Neural progenitor cell (in vitro differentiated cells): ENCODE results near the gene MT2A. TPM values are rescaled to one million over a fixed set of nuclear protein-coding genes. Genes with fewer than 3 reads are reported as not detected.

ENCODE experiments used
- DNase-seq: peaks from one replicate; pipeline ENCODE4 v3.0.0-alpha.2; 2016; ENCODE audit warnings: low spot score
- H2AFZ ChIP-seq: fragments of 200-600 bp; sonication (generic); replicated peaks from 2 replicates; pipeline ENCODE4 v1.6.1; 2016; ENCODE audit warnings: antibody characterized with exemption
- H3F3A ChIP-seq: fragments of 200-600 bp; sonication (generic); 2 replicates; pipeline ENCODE4 v1.6.1; 2016; ENCODE audit warnings: antibody characterized with exemption, low read depth
- H3K27ac ChIP-seq: fragments of 200-600 bp; sonication (generic); 2 replicates; pipeline ENCODE4 v1.5.1; 2016; ENCODE audit warnings: mild to moderate bottlenecking
- H3K27me3 ChIP-seq: fragments of 200-600 bp; sonication (generic); 2 replicates; pipeline ENCODE4 v1.6.1; 2016; ENCODE audit warnings: mild to moderate bottlenecking, moderate library complexity
- H3K36me3 ChIP-seq: fragments of 200-600 bp; sonication (generic); 2 replicates; pipeline ENCODE4 v1.5.1; 2016
- H3K4me1 ChIP-seq: fragments of 200-600 bp; sonication (generic); 2 replicates; pipeline ENCODE4 v1.6.1; 2016; ENCODE audit warnings: mixed run types
- H3K4me2 ChIP-seq: fragments of 200-600 bp; sonication (generic); 2 replicates; pipeline ENCODE4 v1.6.1; 2016
- H3K4me3 ChIP-seq: fragments of 200-600 bp; sonication (generic); 2 replicates; pipeline ENCODE4 v1.5.1; 2016
- H3K79me2 ChIP-seq: fragments of 200-600 bp; sonication (generic); 2 replicates; pipeline ENCODE4 v1.6.1; 2016; ENCODE audit warnings: low read depth
- H3K9ac ChIP-seq: fragments of 200-600 bp; sonication (generic); 2 replicates; pipeline ENCODE4 v1.6.1; 2016
- H3K9me3 ChIP-seq: fragments of 200-600 bp; sonication (generic); 2 replicates; pipeline ENCODE4 v1.5.1; 2016; ENCODE audit warnings: low read depth
- H4K20me1 ChIP-seq: fragments of 200-600 bp; sonication (generic); 2 replicates; pipeline ENCODE4 v1.6.1; 2016; ENCODE audit warnings: low read depth
- H3K27ac Mint-ChIP-seq: 3 replicates; pipeline ENCODE4 v1.8.0; 2021; ENCODE audit warnings: mixed read lengths
- H3K27me3 Mint-ChIP-seq: 2 replicates; pipeline ENCODE4 v1.8.0; 2022; ENCODE audit warnings: low read depth, mild to moderate bottlenecking, inconsistent platforms, moderate library complexity, mixed read lengths; ENCODE audit not compliant: insufficient read depth
- H3K36me3 Mint-ChIP-seq: 3 replicates; pipeline ENCODE4 v1.8.0; 2021; ENCODE audit warnings: mixed read lengths
- H3K4me1 Mint-ChIP-seq: 3 replicates; pipeline ENCODE4 v1.8.0; 2021; ENCODE audit warnings: mixed read lengths
- H3K4me3 Mint-ChIP-seq: 3 replicates; pipeline ENCODE4 v1.8.0; 2021; ENCODE audit warnings: mild to moderate bottlenecking, moderate library complexity, mixed read lengths
- H3K9me3 Mint-ChIP-seq: 3 replicates; pipeline ENCODE4 v1.8.0; 2020; ENCODE audit warnings: mixed read lengths
- EZH2 ChIP-seq: fragments of 200-600 bp; sonication (generic); IDR thresholded peaks from 2 replicates; pipeline ENCODE4 v1.6.1; 2017; ENCODE audit warnings: antibody characterized with exemption, mild to moderate bottlenecking, moderate library complexity
- EZH2phosphoT487 ChIP-seq: fragments of 200-600 bp; sonication (generic); IDR thresholded peaks from 2 replicates; pipeline ENCODE4 v1.6.1; 2017; ENCODE audit warnings: antibody characterized with exemption
- total RNA-seq: library from RNA; depleted of rRNA; stranded (reverse); fragments of >200 nt; gene quantifications from 2 replicates; pipeline ENCODE4 v1.2.3, GENCODE V29; 2015; ENCODE audit warnings: low replicate concordance
- TF ChIP-seq, protein P1 (sequence below): fragments of 200-600 bp; sonication (generic); IDR thresholded peaks from 2 replicates; pipeline ENCODE4 v1.5.1; 2017; ENCODE audit warnings: antibody characterized with exemption, mild to moderate bottlenecking

The MT2A gene
- total RNA-seq, 1 donor from 2014 or later = not detected

DNA sequence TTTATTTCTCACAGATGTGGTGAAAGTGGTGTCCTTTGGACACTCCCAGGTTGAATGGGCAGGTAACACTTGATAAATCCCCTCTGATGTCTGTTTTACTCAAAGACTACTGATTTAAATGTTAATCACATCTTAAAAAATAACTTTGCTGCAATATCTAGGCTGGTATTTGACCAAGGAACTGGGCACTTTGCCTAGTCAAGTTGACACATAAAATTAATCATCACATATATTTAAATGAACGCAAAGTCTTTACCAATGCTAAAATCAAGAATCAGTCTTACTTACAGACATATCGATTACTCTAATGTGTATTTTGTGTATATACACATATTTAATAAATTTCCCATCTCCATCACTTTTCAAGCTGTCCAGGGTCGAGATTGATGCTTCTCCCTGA is 7.0 kb downstream of the MT2A start:
- Histone ChIP-seq H3K9me3 (no peaks in the 10 kb centered on the region), H3K27me3 (peaks cover 100% of the 10 kb centered on the region), H4K20me1 (peaks cover 19% of the 10 kb centered on the region), H3K79me2 (no peaks in the 10 kb centered on the region), H3K9ac (no peak overlapping the region), H3K27ac (no peak overlapping the region), H3F3A (no peaks in the 10 kb centered on the region), H3K4me2 (no peak overlapping the region), H3K4me3 (no peak overlapping the region), H3K36me3 (no peaks in the 10 kb centered on the region), H2AFZ (no peak overlapping the region), H3K4me1 (peaks cover 8% of the 10 kb centered on the region)
- H3K27me3 Mint-ChIP-seq = peaks cover 52% of the 10 kb centered on the region
- no peak overlapping the region for H3K27ac Mint-ChIP-seq
- peaks cover 1% of the 10 kb centered on the region for H3K36me3 Mint-ChIP-seq
- H3K4me3 Mint-ChIP-seq = no peak overlapping the region
- DNase-seq = no peak
- TF ChIP-seq, protein P1, sequence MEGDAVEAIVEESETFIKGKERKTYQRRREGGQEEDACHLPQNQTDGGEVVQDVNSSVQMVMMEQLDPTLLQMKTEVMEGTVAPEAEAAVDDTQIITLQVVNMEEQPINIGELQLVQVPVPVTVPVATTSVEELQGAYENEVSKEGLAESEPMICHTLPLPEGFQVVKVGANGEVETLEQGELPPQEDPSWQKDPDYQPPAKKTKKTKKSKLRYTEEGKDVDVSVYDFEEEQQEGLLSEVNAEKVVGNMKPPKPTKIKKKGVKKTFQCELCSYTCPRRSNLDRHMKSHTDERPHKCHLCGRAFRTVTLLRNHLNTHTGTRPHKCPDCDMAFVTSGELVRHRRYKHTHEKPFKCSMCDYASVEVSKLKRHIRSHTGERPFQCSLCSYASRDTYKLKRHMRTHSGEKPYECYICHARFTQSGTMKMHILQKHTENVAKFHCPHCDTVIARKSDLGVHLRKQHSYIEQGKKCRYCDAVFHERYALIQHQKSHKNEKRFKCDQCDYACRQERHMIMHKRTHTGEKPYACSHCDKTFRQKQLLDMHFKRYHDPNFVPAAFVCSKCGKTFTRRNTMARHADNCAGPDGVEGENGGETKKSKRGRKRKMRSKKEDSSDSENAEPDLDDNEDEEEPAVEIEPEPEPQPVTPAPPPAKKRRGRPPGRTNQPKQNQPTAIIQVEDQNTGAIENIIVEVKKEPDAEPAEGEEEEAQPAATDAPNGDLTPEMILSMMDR = no peak
- TF ChIP-seq EZH2 (no peak), EZH2phosphoT487 (no peak)
- peaks cover 2% of the 10 kb centered on the region for H3K9me3 Mint-ChIP-seq
- peaks cover 23% of the 10 kb centered on the region for H3K4me1 Mint-ChIP-seq

DNA sequence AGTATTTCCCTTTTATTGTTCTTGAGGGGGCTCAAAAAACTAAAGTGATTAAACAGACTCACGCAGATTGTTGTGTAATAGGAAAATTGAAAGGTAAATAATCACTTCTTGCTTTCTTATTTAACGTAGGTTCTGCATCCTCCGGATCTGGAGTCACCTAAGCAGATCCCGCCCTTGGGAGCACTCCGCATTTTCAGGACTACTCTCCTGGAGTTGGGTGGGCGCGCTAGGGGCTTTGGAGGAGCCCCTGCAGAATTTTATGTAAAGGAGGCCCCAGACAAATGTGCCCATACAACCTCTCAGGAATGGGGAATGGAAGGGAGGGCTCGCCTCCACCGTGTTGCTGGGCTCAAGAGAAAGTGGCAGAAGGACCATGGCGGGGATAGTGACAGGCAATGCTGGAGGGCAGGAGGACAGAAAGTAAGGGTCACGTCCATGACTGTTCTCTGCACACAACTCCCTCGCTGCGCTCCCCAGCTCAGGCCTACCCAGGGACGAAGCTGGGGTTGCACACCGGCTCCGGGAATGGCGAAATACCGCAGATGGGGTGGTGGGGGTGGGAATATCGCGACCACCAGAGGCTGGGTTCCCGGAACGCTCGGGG is 8.3 kb downstream of the MT2A start:
- Histone ChIP-seq H3K79me2 (no peaks in the 10 kb centered on the region), H3K27ac (no peak overlapping the region), H3K9me3 (no peaks in the 10 kb centered on the region), H3K36me3 (no peaks in the 10 kb centered on the region), H3K27me3 (peaks cover 100% of the 10 kb centered on the region), H3K4me1 (peaks cover 8% of the 10 kb centered on the region), H3K4me2 (peak overlapping the region; percentile 77), H4K20me1 (peaks cover 19% of the 10 kb centered on the region), H2AFZ (peak overlapping the region; percentile 6), H3F3A (no peaks in the 10 kb centered on the region), H3K4me3 (peak overlapping the region; percentile 34), H3K9ac (no peak overlapping the region)
- H3K4me3 Mint-ChIP-seq = peak overlapping the region; percentile 74
- no peak for DNase-seq
- peaks cover 1% of the 10 kb centered on the region for H3K36me3 Mint-ChIP-seq
- peaks cover 55% of the 10 kb centered on the region for H3K27me3 Mint-ChIP-seq
- peaks cover 2% of the 10 kb centered on the region for H3K9me3 Mint-ChIP-seq
- H3K4me1 Mint-ChIP-seq = peaks cover 13% of the 10 kb centered on the region
- TF ChIP-seq EZH2phosphoT487 = no peak
- TF ChIP-seq, protein P1 = no peak
- no peak for TF ChIP-seq EZH2
- no peak overlapping the region for H3K27ac Mint-ChIP-seq

DNA sequence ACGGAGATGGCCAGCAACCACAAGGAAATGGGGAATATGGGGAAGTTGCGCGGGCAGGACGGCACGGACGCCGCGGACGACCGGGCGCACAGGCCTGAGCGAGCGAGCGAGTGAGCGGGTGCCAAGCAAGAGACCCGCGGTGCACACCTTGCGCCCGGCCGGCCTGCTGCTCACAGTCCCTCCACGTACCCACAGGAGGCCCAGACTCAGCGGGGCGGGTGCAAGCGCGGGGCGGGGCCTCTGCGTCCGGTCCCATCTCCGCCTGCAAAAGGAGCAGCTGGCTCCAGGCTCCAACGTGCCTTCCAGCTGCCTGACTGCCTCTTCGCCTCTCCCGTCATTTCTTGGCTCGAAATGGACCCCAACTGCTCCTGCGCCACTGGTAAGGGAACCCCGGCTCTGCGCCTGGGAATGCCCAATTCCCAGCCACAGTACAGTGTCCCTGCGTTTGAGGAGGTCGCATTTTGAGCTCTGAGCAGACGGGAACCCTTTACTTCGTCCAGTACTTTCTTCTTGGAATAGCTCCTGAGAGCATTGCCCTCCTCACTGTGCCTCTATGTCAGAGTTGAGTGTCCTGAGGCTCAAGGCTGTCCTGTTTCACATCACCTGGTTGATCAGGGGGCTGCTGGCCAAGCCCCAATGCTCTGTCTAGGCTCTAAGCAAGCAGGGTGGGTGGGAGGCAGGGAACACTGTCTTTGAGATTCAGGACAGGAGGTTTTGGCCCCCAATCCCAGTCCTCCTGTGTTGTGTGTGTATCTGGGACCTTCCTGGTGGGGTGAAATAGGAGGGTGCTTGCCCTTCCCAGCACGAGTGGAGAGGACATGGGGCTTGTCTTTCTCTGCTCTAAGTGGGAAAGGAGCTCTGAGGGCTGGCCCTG is 9.1 kb downstream of the MT2A start:
- TF ChIP-seq EZH2phosphoT487 = peak; percentile 88
- peak; percentile 91 for TF ChIP-seq EZH2
- TF ChIP-seq, protein P1 = no peak
- no peak overlapping the region for H3K9ac ChIP-seq
- peaks cover 100% of the 10 kb centered on the region for H3K27me3 ChIP-seq
- H2AFZ ChIP-seq = peak overlapping the region; percentile 6
- H3K4me1 ChIP-seq = peaks cover 8% of the 10 kb centered on the region
- H3K4me1 Mint-ChIP-seq = peaks cover 14% of the 10 kb centered on the region
- peaks cover 1% of the 10 kb centered on the region for H3K36me3 Mint-ChIP-seq
- no peaks in the 10 kb centered on the region for H3K79me2 ChIP-seq
- no peaks in the 10 kb centered on the region for H3K9me3 ChIP-seq
- no peak overlapping the region for H3K27ac ChIP-seq
- H4K20me1 ChIP-seq = peaks cover 19% of the 10 kb centered on the region
- peaks cover 56% of the 10 kb centered on the region for H3K27me3 Mint-ChIP-seq
- no peaks in the 10 kb centered on the region for H3K36me3 ChIP-seq
- H3K4me3 Mint-ChIP-seq = peak overlapping the region; percentile 75
- H3K4me3 ChIP-seq = peak overlapping the region; percentile 34
- peaks cover 2% of the 10 kb centered on the region for H3K9me3 Mint-ChIP-seq
- no peaks in the 10 kb centered on the region for H3F3A ChIP-seq
- DNase-seq = peak; percentile 65
- H3K27ac Mint-ChIP-seq = no peak overlapping the region
- peak overlapping the region; percentile 77 for H3K4me2 ChIP-seq
